Smooth muscle cell (in vitro differentiated cells): ENCODE data around the gene PROS1. TPM values are rescaled to one million over a fixed set of nuclear protein-coding genes. Genes with fewer than 3 reads are reported as not detected.
"Not testable (repeated sequence)": the region's sequence is repeated elsewhere in the genome, so short reads cannot be mapped to it uniquely, and the experiment has no call there.

Source experiments
- DNase-seq: peaks from one replicate; lab custom pipeline; 2025; ENCODE audit not compliant: unreplicated experiment; lab: John Stamatoyannopoulos, UW
- H2AFZ ChIP-seq: fragments of 200-600 bp; sonication (generic); 2 replicates; pipeline ENCODE4 v1.6.0; 2016; ENCODE audit warnings: antibody characterized with exemption, low read depth, mild to moderate bottlenecking
- H3F3A ChIP-seq: fragments of 200-600 bp; sonication (generic); 2 replicates; pipeline ENCODE4 v1.6.0; 2017; ENCODE audit warnings: antibody characterized with exemption, low read depth
- H3K27ac ChIP-seq: fragments of 200-600 bp; sonication (generic); 2 replicates; pipeline ENCODE4 v1.5.1; 2016; ENCODE audit warnings: low read depth, mild to moderate bottlenecking
- H3K27me3 ChIP-seq: fragments of 200-600 bp; sonication (generic); 2 replicates; pipeline ENCODE4 v1.6.1; 2016; ENCODE audit warnings: low read depth, mild to moderate bottlenecking
- H3K36me3 ChIP-seq: fragments of 200-600 bp; sonication (generic); 2 replicates; pipeline ENCODE4 v1.5.1; 2016; ENCODE audit warnings: low read depth
- H3K4me1 ChIP-seq: fragments of 200-600 bp; sonication (generic); 2 replicates; pipeline ENCODE4 v1.5.1; 2016; ENCODE audit warnings: low read depth
- H3K4me2 ChIP-seq: fragments of 200-600 bp; sonication (generic); 2 replicates; pipeline ENCODE4 v1.6.0; 2016; ENCODE audit warnings: mild to moderate bottlenecking
- H3K4me3 ChIP-seq: fragments of 200-600 bp; sonication (generic); 2 replicates; pipeline ENCODE4 v1.5.1; 2016; ENCODE audit warnings: mild to moderate bottlenecking
- H3K79me2 ChIP-seq: fragments of 200-600 bp; sonication (generic); 2 replicates; pipeline ENCODE4 v1.6.0; 2016; ENCODE audit warnings: low read depth, mild to moderate bottlenecking
- H3K9ac ChIP-seq: fragments of 200-600 bp; sonication (generic); 2 replicates; pipeline ENCODE4 v1.6.0; 2016; ENCODE audit warnings: low read depth
- H3K9me3 ChIP-seq: fragments of 200-600 bp; sonication (generic); replicated peaks from 2 replicates; pipeline ENCODE4 v1.5.1; 2016; ENCODE audit warnings: low read depth
- H4K20me1 ChIP-seq: fragments of 200-600 bp; sonication (generic); 2 replicates; pipeline ENCODE4 v1.6.0; 2016; ENCODE audit warnings: low read depth
- WGBS: methylation state at CpG from one replicate; pipeline ENCODE4 v1.1.7; 2016; ENCODE audit warnings: low lambda C conversion rate; 5-methylcytosine and 5-hydroxymethylcytosine counted together
- polyA plus RNA-seq: library from polyadenylated mRNA; unstranded; fragments of >200 nt; fragmentation: Nextera tagmentation; extraction: Ambion mirVana; gene quantifications from 2 replicates; pipeline ENCODE4 v1.2.1, GENCODE V29; 2016
- total RNA-seq: library from RNA; depleted of rRNA; stranded (reverse); fragments of >200 nt; gene quantifications from 2 replicates; pipeline ENCODE4 v1.2.3, GENCODE V29; 2014
- TF ChIP-seq, protein P1 (sequence below): fragments of 200-600 bp; sonication (generic); IDR thresholded peaks from 2 replicates; pipeline ENCODE4 v1.5.1; 2017; ENCODE audit warnings: borderline replicate concordance, mild to moderate bottlenecking, antibody characterized with exemption; ENCODE audit not compliant: insufficient read depth, poor library complexity, severe bottlenecking

PROS1 gene
- total and polyA plus RNA-seq, 2 experiments from 2014 or later: 10.1 to 16.8 TPM

- no peaks in the 10 kb centered on the region for H3K4me1 ChIP-seq
- H3K27me3 ChIP-seq: no peaks in the 10 kb centered on the region
- no peak overlapping the region for H2AFZ ChIP-seq
- no peak overlapping the region for H3K4me2 ChIP-seq
- no peaks in the 10 kb centered on the region for H3F3A ChIP-seq
- H3K36me3 ChIP-seq: no peaks in the 10 kb centered on the region
- no peak overlapping the region for H3K9ac ChIP-seq
- H4K20me1 ChIP-seq: no peaks in the 10 kb centered on the region
- H3K9me3 ChIP-seq: no peaks in the 10 kb centered on the region
- H3K4me3 ChIP-seq: no peak overlapping the region
- H3K79me2 ChIP-seq: no peaks in the 10 kb centered on the region
- DNase-seq: no peak
- no peak overlapping the region for H3K27ac ChIP-seq
- TF ChIP-seq, protein P1, sequence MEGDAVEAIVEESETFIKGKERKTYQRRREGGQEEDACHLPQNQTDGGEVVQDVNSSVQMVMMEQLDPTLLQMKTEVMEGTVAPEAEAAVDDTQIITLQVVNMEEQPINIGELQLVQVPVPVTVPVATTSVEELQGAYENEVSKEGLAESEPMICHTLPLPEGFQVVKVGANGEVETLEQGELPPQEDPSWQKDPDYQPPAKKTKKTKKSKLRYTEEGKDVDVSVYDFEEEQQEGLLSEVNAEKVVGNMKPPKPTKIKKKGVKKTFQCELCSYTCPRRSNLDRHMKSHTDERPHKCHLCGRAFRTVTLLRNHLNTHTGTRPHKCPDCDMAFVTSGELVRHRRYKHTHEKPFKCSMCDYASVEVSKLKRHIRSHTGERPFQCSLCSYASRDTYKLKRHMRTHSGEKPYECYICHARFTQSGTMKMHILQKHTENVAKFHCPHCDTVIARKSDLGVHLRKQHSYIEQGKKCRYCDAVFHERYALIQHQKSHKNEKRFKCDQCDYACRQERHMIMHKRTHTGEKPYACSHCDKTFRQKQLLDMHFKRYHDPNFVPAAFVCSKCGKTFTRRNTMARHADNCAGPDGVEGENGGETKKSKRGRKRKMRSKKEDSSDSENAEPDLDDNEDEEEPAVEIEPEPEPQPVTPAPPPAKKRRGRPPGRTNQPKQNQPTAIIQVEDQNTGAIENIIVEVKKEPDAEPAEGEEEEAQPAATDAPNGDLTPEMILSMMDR: no peak
- WGBS: 79% methylated on average over 3 of the region's 3 CpGs
Measured at GRCh38 chr3:93962798-93963197, 10.9 kb downstream of the PROS1 start.

GRCh38 chr3:93961489-93961888 lies 12.2 kb downstream of the PROS1 start:
- Histone ChIP-seq H3K27me3 (no peaks in the 10 kb centered on the region), H3K36me3 (no peaks in the 10 kb centered on the region), H3K9ac (no peak overlapping the region), H2AFZ (no peak overlapping the region), H3K4me2 (no peak overlapping the region), H3K27ac (no peak overlapping the region), H3K79me2 (no peaks in the 10 kb centered on the region), H3K4me3 (no peak overlapping the region), H3K9me3 (no peaks in the 10 kb centered on the region), H3F3A (no peaks in the 10 kb centered on the region), H4K20me1 (no peaks in the 10 kb centered on the region), H3K4me1 (no peaks in the 10 kb centered on the region)
- TF ChIP-seq, protein P1: no peak
- 87% methylated on average over 1 of the region's 1 CpG for WGBS
- DNase-seq: no peak

DNA sequence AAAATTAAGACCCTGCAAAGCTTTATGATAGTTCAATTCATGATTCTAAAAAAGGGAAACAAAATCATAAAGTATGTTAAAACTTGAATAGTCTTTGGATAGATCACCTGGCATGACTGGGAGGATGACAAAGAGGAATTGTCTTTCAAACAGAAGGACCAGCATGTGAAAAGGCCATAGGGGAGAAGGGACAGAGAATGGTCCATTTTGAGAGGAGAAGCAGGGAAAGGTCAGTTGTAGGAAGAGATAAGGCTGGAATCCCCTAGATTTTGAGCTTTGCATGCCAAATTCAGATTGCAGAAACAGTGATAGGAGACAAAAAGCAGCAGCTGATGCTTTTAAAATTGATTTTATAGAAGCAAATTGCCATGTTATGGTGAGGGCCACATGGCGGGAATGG lies 12.7 kb downstream of the PROS1 start:
- no peaks in the 10 kb centered on the region for H3F3A ChIP-seq
- H3K9ac ChIP-seq: no peak overlapping the region
- DNase-seq: no peak
- no peaks in the 10 kb centered on the region for H4K20me1 ChIP-seq
- no peak overlapping the region for H3K4me2 ChIP-seq
- no peaks in the 10 kb centered on the region for H3K9me3 ChIP-seq
- H3K79me2 ChIP-seq: no peaks in the 10 kb centered on the region
- no peak overlapping the region for H2AFZ ChIP-seq
- H3K27ac ChIP-seq: no peak overlapping the region
- H3K27me3 ChIP-seq: no peaks in the 10 kb centered on the region
- H3K4me3 ChIP-seq: no peak overlapping the region
- WGBS: 91% methylated on average over 1 of the region's 1 CpG
- TF ChIP-seq, protein P1: no peak
- H3K36me3 ChIP-seq: no peaks in the 10 kb centered on the region
- H3K4me1 ChIP-seq: no peaks in the 10 kb centered on the region

- not testable (repeated sequence) for H3F3A ChIP-seq, H3K9me3 ChIP-seq, H3K4me1 ChIP-seq, H3K27me3 ChIP-seq, H3K36me3 ChIP-seq, H3K4me3 ChIP-seq, H3K27ac ChIP-seq, DNase-seq, H4K20me1 ChIP-seq, H2AFZ ChIP-seq, H3K79me2 ChIP-seq, H3K4me2 ChIP-seq, H3K9ac ChIP-seq
- WGBS: 85% methylated on average over 8 of the region's 8 CpGs
Measured at GRCh38 chr3:93949958-93950357, 23.7 kb downstream of the PROS1 start.

DNA sequence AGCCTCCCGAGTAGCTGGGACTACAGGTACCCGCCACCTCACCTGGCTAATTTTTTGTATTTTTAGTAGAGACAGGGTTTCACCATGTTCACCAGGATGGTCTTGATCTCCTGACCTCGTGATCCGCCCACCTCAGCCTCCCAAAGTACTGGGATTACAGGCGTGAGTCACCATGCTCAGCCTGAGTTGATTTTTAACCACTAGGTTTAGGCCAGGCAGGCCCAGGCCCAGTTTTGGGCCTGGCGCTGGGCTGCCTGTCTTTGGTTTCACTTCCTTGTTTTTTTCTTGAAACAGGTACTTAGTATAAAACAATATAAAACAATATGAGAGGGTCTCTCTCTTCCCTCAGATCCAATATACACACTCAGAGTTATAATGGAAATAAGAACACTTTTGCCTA lies 36.2 kb downstream of the PROS1 start:
- not testable (repeated sequence) for H3F3A ChIP-seq, H3K4me3 ChIP-seq, H3K36me3 ChIP-seq, H3K4me1 ChIP-seq, H4K20me1 ChIP-seq, H3K9ac ChIP-seq, H3K27me3 ChIP-seq, H3K27ac ChIP-seq, DNase-seq, H3K79me2 ChIP-seq, H3K9me3 ChIP-seq, H3K4me2 ChIP-seq, H2AFZ ChIP-seq
- WGBS: 85% methylated on average over 6 of the region's 6 CpGs
